ENCODE data around the gene PAK1. TPM values are rescaled to one million over a fixed set of nuclear protein-coding genes. Genes with fewer than 3 reads are reported as not detected.

The PAK1 gene
- total and polyA plus RNA-seq, 8 donors: 16.7 to 89.5 (median 46.5) TPM

- Histone ChIP-seq H3K4me3 (no peak overlapping the region), H3K36me3 (no peaks in the 10 kb centered on the region), H3K27me3 (no peaks in the 10 kb centered on the region), H3K27ac (no peak overlapping the region), H3K4me1 (peaks cover 0 to 9% (median 0%) of the 10 kb centered on the region in 4 donors), H3K9me3 (no peaks in the 10 kb centered on the region)
- intact Hi-C loops (cut with DNase I; ENCODE audit: low total_unique reads): no loop called here
- TF ChIP-seq POLR2A (IDR thresholded peaks at IDR 0.05): no peak
- no peak for TF ChIP-seq POLR2AphosphoS5 (IDR thresholded peaks at IDR 0.05)
- no peak for DNase-seq
- 57 to 92% (median 73%) methylated on average over 2 of the region's 2 CpGs for WGBS, 5 donors
These were observed 38.2 kb upstream of the PAK1 start for GRCh38 chr11:77512092-77512491.

GRCh38 chr11:77510851-77511250, 37.0 kb upstream of the PAK1 start:
- DNase-seq: no peak
- no peaks in the 10 kb centered on the region for H3K36me3 ChIP-seq
- intact Hi-C loops (cut with DNase I; ENCODE audit: low total_unique reads): no loop called here
- WGBS, 5 donors: 71 to 86% (median 83%) methylated on average over 1 of the region's 1 CpG
- peaks cover 0 to 9% (median 0%) of the 10 kb centered on the region in 4 donors for H3K4me1 ChIP-seq
- no peaks in the 10 kb centered on the region for H3K27me3 ChIP-seq
- TF ChIP-seq EP300 (IDR thresholded peaks at IDR 0.05) (no peak), POLR2A (IDR thresholded peaks at IDR 0.05) (no peak), POLR2AphosphoS5 (IDR thresholded peaks at IDR 0.05) (no peak)
- H3K27ac ChIP-seq: no peak overlapping the region
- H3K9me3 ChIP-seq: no peaks in the 10 kb centered on the region
- no peak overlapping the region for H3K4me3 ChIP-seq

- Histone ChIP-seq H3K27ac (no peak overlapping the region), H3K4me1 (peaks cover 0 to 9% (median 0%) of the 10 kb centered on the region in 4 donors), H3K36me3 (no peaks in the 10 kb centered on the region), H3K4me3 (no peak overlapping the region), H3K27me3 (no peaks in the 10 kb centered on the region), H3K9me3 (no peaks in the 10 kb centered on the region)
- DNase-seq: no peak
- 38 to 67% (median 63%) methylated on average over 3 of the region's 3 CpGs for WGBS, 5 donors
- TF ChIP-seq EP300 (IDR thresholded peaks at IDR 0.05): no peak
- no peak for TF ChIP-seq POLR2A (IDR thresholded peaks at IDR 0.05)
- TF ChIP-seq POLR2AphosphoS5 (IDR thresholded peaks at IDR 0.05): no peak
- TF ChIP-seq CTCF (IDR thresholded peaks at IDR 0.05): no peak
- intact Hi-C loops (cut with DNase I; ENCODE audit: low total_unique reads): no loop called here
These were observed 36.2 kb upstream of the PAK1 start for GRCh38 chr11:77510095-77510494.

GRCh38 chr11:77508019-77508418, 34.1 kb upstream of the PAK1 start:
- Histone ChIP-seq H3K36me3 (no peaks in the 10 kb centered on the region), H3K4me3 (no peak overlapping the region), H3K4me1 (peaks cover 0 to 9% (median 0%) of the 10 kb centered on the region in 4 donors), H3K9me3 (no peaks in the 10 kb centered on the region), H3K27ac (no peak overlapping the region), H3K27me3 (no peaks in the 10 kb centered on the region)
- intact Hi-C loops (cut with DNase I; ENCODE audit: low total_unique reads): no loop called here
- no peak for DNase-seq
- TF ChIP-seq EP300 (IDR thresholded peaks at IDR 0.05): no peak
- TF ChIP-seq POLR2A (IDR thresholded peaks at IDR 0.05): no peak
- TF ChIP-seq POLR2AphosphoS5 (IDR thresholded peaks at IDR 0.05): no peak
- TF ChIP-seq CTCF (IDR thresholded peaks at IDR 0.05): no peak
- WGBS, 5 donors: 74 to 83% (median 79%) methylated on average over 2 of the region's 2 CpGs

GRCh38 chr11:77506857-77507256, 33.0 kb upstream of the PAK1 start:
- H3K9me3 ChIP-seq: no peaks in the 10 kb centered on the region
- H3K36me3 ChIP-seq: no peaks in the 10 kb centered on the region
- intact Hi-C loops (cut with DNase I; ENCODE audit: low total_unique reads): no loop called here
- H3K27me3 ChIP-seq: no peaks in the 10 kb centered on the region
- no peak overlapping the region for H3K27ac ChIP-seq
- H3K4me3 ChIP-seq: no peak overlapping the region
- TF ChIP-seq CTCF (IDR thresholded peaks at IDR 0.05) (no peak), POLR2AphosphoS5 (IDR thresholded peaks at IDR 0.05) (no peak), POLR2A (IDR thresholded peaks at IDR 0.05) (no peak), EP300 (IDR thresholded peaks at IDR 0.05) (no peak)
- DNase-seq: no peak
- H3K4me1 ChIP-seq: peaks cover 0 to 7% (median 0%) of the 10 kb centered on the region in 4 donors
- 47 to 65% (median 54%) methylated on average over 2 of the region's 2 CpGs for WGBS, 5 donors
